K562 (cell line): ENCODE measurements around the gene DNAJB6. TPM values are rescaled to one million over a fixed set of nuclear protein-coding genes. Genes with fewer than 3 reads are reported as not detected.

Experiments used
- ARHGAP35 ChIP-seq: fragments of 450-650 bp; IDR thresholded peaks from 2 replicates; pipeline ENCODE4 v1.6.1; 2018; ENCODE audit not compliant: partially characterized antibody
- CHD2 ChIP-seq: IDR thresholded peaks from 2 replicates; pipeline ENCODE4 v1.6.1; 2011; ENCODE audit warnings: low read depth, low read length
- CREB5 ChIP-seq: fragments of 250-450 bp; sonication (Bioruptor Pico); IDR thresholded peaks from 2 replicates; pipeline ENCODE4 v1.5.0; 2020; ENCODE audit warnings: mild to moderate bottlenecking
- DIDO1 ChIP-seq: fragments of 450-650 bp; IDR thresholded peaks from 2 replicates; pipeline ENCODE4 v1.6.1; 2016; ENCODE audit warnings: low read depth, missing biosample characterization, missing genetic modification characterization
- FOXP1 ChIP-seq: sonication (generic); formaldehyde crosslinking; IDR thresholded peaks from 2 replicates; pipeline ENCODE4 v1.8.0; 2022; ENCODE audit warnings: mild to moderate bottlenecking, missing genetic modification reagents
- ID3 ChIP-seq, 2 experiments: fragments of 250-450 bp in 1 of 2; fragments of 450-650 bp in 1 of 2; sonication (Bioruptor Pico) in 1 of 2; IDR thresholded peaks; 2 replicates each; pipeline versions ENCODE4 v1.6.1 to v1.8.0; 2016 to 2021; ENCODE audit warnings: mild to moderate bottlenecking in 2 of 2, moderate library complexity in 2 of 2, missing compliant biosample characterization in 1 of 2, missing genetic modification characterization in 1 of 2
- KDM4B ChIP-seq, 2 experiments: fragments of 450-650 bp in 1 of 2; sonication (generic) in 1 of 2; IDR thresholded peaks; 2 replicates each; pipeline ENCODE4 v1.6.1; 2016 to 2017; ENCODE audit warnings: borderline replicate concordance in 2 of 2, antibody characterized with exemption in 1 of 2, low read depth in 1 of 2, mild to moderate bottlenecking in 1 of 2
- KLF1 ChIP-seq: fragments of 450-650 bp; IDR thresholded peaks from 2 replicates; pipeline ENCODE4 v1.6.1; 2016; ENCODE audit warnings: missing genetic modification characterization, missing compliant biosample characterization
- LEF1 ChIP-seq: fragments of 450-650 bp; IDR thresholded peaks from 2 replicates; pipeline ENCODE4 v1.6.1; 2016; ENCODE audit warnings: mild to moderate bottlenecking
- MED1 ChIP-seq: sonication (generic); formaldehyde crosslinking; IDR thresholded peaks from 2 replicates; pipeline ENCODE4 v1.8.1; 2023; ENCODE audit warnings: missing genetic modification reagents, borderline replicate concordance
- NEUROD1 ChIP-seq: fragments of 150-350 bp; IDR thresholded peaks from 2 replicates; pipeline ENCODE4 v1.6.1; 2014; ENCODE audit warnings: borderline replicate concordance, low read length, low read depth; ENCODE audit not compliant: partially characterized antibody
- PHF20 ChIP-seq: fragments of 450-650 bp; IDR thresholded peaks from 2 replicates; pipeline ENCODE4 v1.6.1; 2018; ENCODE audit not compliant: partially characterized antibody
- RAD51 ChIP-seq: fragments of 450-650 bp; IDR thresholded peaks from 2 replicates; pipeline ENCODE4 v1.7.1; 2016; ENCODE audit warnings: low read depth, mild to moderate bottlenecking, borderline replicate concordance
- SIN3B ChIP-seq: fragments of 450-650 bp; IDR thresholded peaks from 2 replicates; pipeline ENCODE4 v1.6.1; 2017; ENCODE audit warnings: low read depth, mild to moderate bottlenecking, moderate library complexity
- SMAD2 ChIP-seq: fragments of 150-350 bp; IDR thresholded peaks from 2 replicates; pipeline ENCODE4 v1.6.1; 2014; ENCODE audit warnings: low read depth, mild to moderate bottlenecking, low read length
- USF2 ChIP-seq: sonication (generic); formaldehyde crosslinking; IDR thresholded peaks from 2 replicates; pipeline ENCODE4 v1.5.0; 2020; ENCODE audit warnings: missing genetic modification reagents
- ZMIZ1 ChIP-seq, 2 experiments: fragments of 150-350 bp in 1 of 2; IDR thresholded peaks; 2 replicates each; pipeline ENCODE4 v1.6.1; 2012 to 2016; ENCODE audit warnings: low read depth in 2 of 2, low read length in 2 of 2, mild to moderate bottlenecking in 1 of 2, moderate library complexity in 1 of 2
- ZNF639 ChIP-seq, 2 experiments: fragments of 200-800 bp in 1 of 2; sonication (Bioruptor generic) in 1 of 2; sonication (generic) in 1 of 2; formaldehyde crosslinking in 1 of 2; IDR thresholded peaks in 1 of 2; conservative IDR thresholded peaks in 1 of 2; 2 replicates each; pipeline versions ENCODE4 v1.5.0 to v1.6.1; 2016 to 2020; ENCODE audit warnings: missing compliant biosample characterization in 1 of 2, missing genetic modification characterization in 1 of 2, missing genetic modification reagents in 1 of 2
- ZNF830 ChIP-seq: fragments of 250-450 bp; sonication (Bioruptor Pico); IDR thresholded peaks from 2 replicates; pipeline ENCODE4 v1.5.0; 2021; ENCODE audit warnings: mild to moderate bottlenecking
- polyA plus RNA-seq, 8 experiments: library from polyadenylated mRNA; depleted of rRNA in 4 of 8; stranded (reverse) in 5 of 8; unstranded in 3 of 8; fragments of >200 nt; fragmentation: Nextera tagmentation in 2 of 8; fragmentation: Illumina TruSeq in 1 of 8; extraction: Ambion mirVana in 2 of 8; extraction: Trizol in 1 of 8; gene quantifications; 2 replicates each; pipeline versions ENCODE4 v1.2.1 to v1.2.3, GENCODE V29; 2011 to 2014; ENCODE audit warnings: inconsistent platforms in 1 of 8, missing spikeins in 1 of 8
- total RNA-seq, 7 experiments: library from RNA; depleted of rRNA in 6 of 7; stranded (reverse); fragments of >200 nt in 6 of 7; fragmentation: Illumina TruSeq in 2 of 7; extraction: Trizol in 2 of 7; gene quantifications; 2 replicates each; pipeline versions ENCODE4 v1.2.1 to v1.2.3, GENCODE V29; 2011 to 2021; ENCODE audit warnings: low replicate concordance in 1 of 7

DNAJB6 gene
- total and polyA plus RNA-seq, 9 of the 15 experiments (the other 6 are each of a cell fraction or from before 2014, with no cell fraction given) = 84.5 to 158 (median 135) TPM

- TF ChIP-seq CREB5 (no peak), NEUROD1 (peak; percentile 29), ARHGAP35 (no peak), SMAD2 (no peak), KDM4B (IDR thresholded peaks at IDR 0.05; ENCODE audit: borderline replicate concordance in 2 of 2, low read depth in 1 of 2) (no peak), ID3 (CRISPR knock-in tag; IDR thresholded peaks at IDR 0.05) (no peak), ID3 (tag; IDR thresholded peaks at IDR 0.05) (no peak), DIDO1 (tag) (no peak), USF2 (peak; percentile 57), ZNF639 (CRISPR knock-in tag; conservative IDR thresholded peaks at IDR 0.05 in 1 of 2, IDR thresholded peaks at IDR 0.05 in 1 of 2) (0 out of 4 replicates have a peak, but pooled peaks of 1 of the 2 experiments have one; percentile 45), SIN3B (no peak), ZMIZ1 (IDR thresholded peaks at IDR 0.05; ENCODE audit: low read depth in 2 of 2, low read length in 2 of 2) (peak in 1 of 2 experiments; percentile 70; a peak in 1 of 4 replicates), RAD51 (peak; percentile 53; the same call in 1 of the 2 replicates), PHF20 (no peak), KLF1 (tag) (no peak), MED1 (CRISPR knock-in tag) (no peak), LEF1 (no peak), ZNF830 (CRISPR knock-in tag) (no peak), CHD2 (no peak), FOXP1 (CRISPR knock-in tag) (no peak)
Observed at GRCh38 chr7:157402911-157403534, 66.2 kb downstream of the DNAJB6 start (continued).
